ENCODE data around the gene UGT1A4. TPM values are rescaled to one million over a fixed set of nuclear protein-coding genes. Genes with fewer than 3 reads are reported as not detected.

The UGT1A4 gene
- total RNA-seq, 1 donor from 2014 or later: 0.26 TPM

DNA sequence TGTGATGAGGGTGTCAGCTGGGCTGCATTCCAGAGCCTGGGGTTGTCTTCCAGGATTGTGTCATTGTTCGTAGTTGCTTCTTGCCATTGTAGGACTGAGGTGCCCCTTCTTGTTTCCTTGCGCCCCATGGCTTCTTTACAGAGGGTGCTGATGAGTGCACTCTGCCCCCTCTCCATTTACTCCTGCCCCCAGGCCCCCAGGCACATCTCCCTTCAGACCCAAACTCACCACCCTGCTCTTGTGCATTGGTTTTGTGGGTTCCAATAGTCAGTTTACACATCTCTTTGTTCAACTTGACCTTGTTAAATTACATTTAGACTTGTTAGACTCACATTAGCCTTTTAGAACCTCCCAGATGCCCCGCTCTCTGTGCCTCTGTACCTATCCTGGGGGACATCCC is 102.7 kb downstream of the UGT1A4 start:
- no peak for FAIRE-seq

DNA sequence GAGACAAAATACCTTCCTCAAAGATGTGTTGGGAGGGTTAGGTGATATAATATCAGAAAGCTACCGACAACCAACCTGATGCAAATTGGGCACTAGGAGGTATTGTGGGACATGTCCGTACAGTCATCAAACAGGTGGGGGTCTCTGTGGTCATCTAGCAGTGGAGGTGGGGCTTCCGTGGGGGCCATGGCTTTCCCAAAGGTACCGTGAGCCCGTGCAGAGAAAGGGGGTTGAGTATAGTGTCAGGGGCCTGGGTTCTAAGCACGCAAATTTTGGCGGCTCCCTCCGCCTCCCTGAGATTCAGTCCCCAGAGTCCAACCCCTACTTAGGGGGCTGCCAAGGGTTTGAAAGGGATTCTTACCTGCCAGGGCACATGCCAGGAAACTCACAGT is 103.2 kb downstream of the UGT1A4 start:
- no peak for FAIRE-seq
- Histone ChIP-seq H3K36me3 (ENCODE audit: control insufficient read depth, insufficient read depth, low read length) (no peaks in the 10 kb centered on the region), H3K4me3 (ENCODE audit: low read depth, low read length) (no peak overlapping the region), H3K27me3 (ENCODE audit: control insufficient read depth, insufficient read depth, low read length) (no peaks in the 10 kb centered on the region)
- TF ChIP-seq, protein P1, sequence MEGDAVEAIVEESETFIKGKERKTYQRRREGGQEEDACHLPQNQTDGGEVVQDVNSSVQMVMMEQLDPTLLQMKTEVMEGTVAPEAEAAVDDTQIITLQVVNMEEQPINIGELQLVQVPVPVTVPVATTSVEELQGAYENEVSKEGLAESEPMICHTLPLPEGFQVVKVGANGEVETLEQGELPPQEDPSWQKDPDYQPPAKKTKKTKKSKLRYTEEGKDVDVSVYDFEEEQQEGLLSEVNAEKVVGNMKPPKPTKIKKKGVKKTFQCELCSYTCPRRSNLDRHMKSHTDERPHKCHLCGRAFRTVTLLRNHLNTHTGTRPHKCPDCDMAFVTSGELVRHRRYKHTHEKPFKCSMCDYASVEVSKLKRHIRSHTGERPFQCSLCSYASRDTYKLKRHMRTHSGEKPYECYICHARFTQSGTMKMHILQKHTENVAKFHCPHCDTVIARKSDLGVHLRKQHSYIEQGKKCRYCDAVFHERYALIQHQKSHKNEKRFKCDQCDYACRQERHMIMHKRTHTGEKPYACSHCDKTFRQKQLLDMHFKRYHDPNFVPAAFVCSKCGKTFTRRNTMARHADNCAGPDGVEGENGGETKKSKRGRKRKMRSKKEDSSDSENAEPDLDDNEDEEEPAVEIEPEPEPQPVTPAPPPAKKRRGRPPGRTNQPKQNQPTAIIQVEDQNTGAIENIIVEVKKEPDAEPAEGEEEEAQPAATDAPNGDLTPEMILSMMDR (IDR thresholded peaks at IDR 0.05; ENCODE audit: insufficient read depth, low read length, severe bottlenecking): no peak
- DNase-seq (ENCODE audit: low read depth): no peak

More for the DNA sequence above, 102.7 kb downstream of the UGT1A4 start:
- no peak overlapping the region for H3K4me3 ChIP-seq (ENCODE audit: low read depth, low read length)
- no peaks in the 10 kb centered on the region for H3K36me3 ChIP-seq (ENCODE audit: control insufficient read depth, insufficient read depth, low read length)
- no peak for DNase-seq (ENCODE audit: low read depth)
- H3K27me3 ChIP-seq (ENCODE audit: control insufficient read depth, insufficient read depth, low read length): no peaks in the 10 kb centered on the region
- TF ChIP-seq, protein P1 (IDR thresholded peaks at IDR 0.05; ENCODE audit: insufficient read depth, low read length, severe bottlenecking): no peak

DNA sequence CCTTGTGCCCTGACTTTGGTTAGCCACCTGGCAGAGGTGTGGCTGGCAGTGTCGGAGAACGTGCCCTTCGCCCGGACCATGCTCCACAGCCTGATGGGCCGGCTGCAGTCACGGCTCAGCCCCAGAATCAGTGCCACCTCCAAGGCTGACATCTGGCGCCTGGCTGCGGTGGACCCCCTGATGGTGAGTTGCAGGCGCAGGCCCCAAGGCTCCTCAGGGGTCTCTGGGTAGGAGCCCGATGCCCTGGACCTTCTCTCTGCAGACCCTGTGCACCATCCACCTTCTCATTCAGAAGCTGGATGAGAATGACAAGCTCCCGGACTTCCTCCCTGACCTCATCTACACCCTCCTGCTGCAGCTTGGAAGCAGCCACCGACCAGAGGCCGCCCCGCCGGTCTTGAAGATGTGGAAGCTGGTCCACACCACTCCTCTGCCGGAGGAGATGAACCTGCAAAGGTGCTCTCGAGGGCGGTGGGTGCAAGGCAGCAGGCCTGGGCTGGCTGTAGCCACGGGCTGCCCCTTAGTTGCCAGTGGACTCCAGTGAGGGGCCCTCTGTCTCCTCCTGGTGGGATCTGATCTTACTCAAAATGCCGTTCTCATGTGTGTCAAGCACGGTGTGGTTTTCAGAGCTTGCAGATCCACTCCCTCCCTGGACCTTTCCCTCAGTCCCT is 103.7 kb downstream of the UGT1A4 start:
- no peak overlapping the region for H3K4me3 ChIP-seq (ENCODE audit: low read depth, low read length)
- no peak for FAIRE-seq
- TF ChIP-seq, protein P1 (IDR thresholded peaks at IDR 0.05; ENCODE audit: insufficient read depth, low read length, severe bottlenecking): no peak
- H3K36me3 ChIP-seq (ENCODE audit: control insufficient read depth, insufficient read depth, low read length): no peaks in the 10 kb centered on the region
- no peak for DNase-seq (ENCODE audit: low read depth)
- no peaks in the 10 kb centered on the region for H3K27me3 ChIP-seq (ENCODE audit: control insufficient read depth, insufficient read depth, low read length)

Other genes with a start within 250 kb of the UGT1A4 start
- 21.1 and 27.0 TPM in 2 replicates for gene USP40, start 152.0 kb upstream of the UGT1A4 start, total RNA-seq
- gene UGT1A8, start 101.1 kb upstream of the UGT1A4 start, total RNA-seq: under 0.01 TPM in 2 replicates
- not detected in 2 replicates for gene UGT1A10, start 82.3 kb upstream of the UGT1A4 start, total RNA-seq
- gene UGT1A9, start 46.8 kb upstream of the UGT1A4 start, total RNA-seq: 0.26 TPM in 1 of 2 replicates, not detected in the other
- gene UGT1A7, start 36.8 kb upstream of the UGT1A4 start, total RNA-seq: 0.53 and 2.2 TPM in 2 replicates
- 12.9 and 43.0 TPM in 2 replicates for gene UGT1A6, start 25.8 kb upstream of the UGT1A4 start, total RNA-seq
- 0.26 and 3.3 TPM in 2 replicates for gene UGT1A5, start 5.8 kb upstream of the UGT1A4 start, total RNA-seq
- gene UGT1A3, start 10.3 kb downstream of the UGT1A4 start, total RNA-seq: 2.7 TPM in 1 of 2 replicates, not detected in the other
- gene UGT1A1, start 41.5 kb downstream of the UGT1A4 start, total RNA-seq: under 0.01 and 1.5 TPM in 2 replicates
- gene MROH2A, start 59.6 kb downstream of the UGT1A4 start, total RNA-seq: not detected in 2 replicates
- gene HJURP, start 135.8 kb downstream of the UGT1A4 start, total RNA-seq: under 0.01 and 0.13 TPM in 2 replicates
- not detected in 2 replicates for gene TRPM8, start 198.6 kb downstream of the UGT1A4 start, total RNA-seq

All from bronchial epithelial cell (primary cell).